HepG2 (cell line): ENCODE measurements around the gene ANO9. TPM values are rescaled to one million over a fixed set of nuclear protein-coding genes. Genes with fewer than 3 reads are reported as not detected.

Experiments used
- HOXA9 ChIP-seq: sonication (generic); formaldehyde crosslinking; IDR thresholded peaks from 2 replicates; pipeline ENCODE4 v1.8.1; 2022; ENCODE audit warnings: missing genetic modification reagents, mild to moderate bottlenecking, moderate library complexity, borderline replicate concordance
- KLF16 ChIP-seq, 2 experiments: sonication (generic) in 1 of 2; formaldehyde crosslinking in 1 of 2; IDR thresholded peaks; 2 replicates each; pipeline versions ENCODE4 v1.6.1 to v1.8.0; 2016 to 2023; ENCODE audit warnings: missing genetic modification reagents in 2 of 2, missing compliant biosample characterization in 1 of 2
- RBAK ChIP-seq: sonication (generic); formaldehyde crosslinking; IDR thresholded peaks from 2 replicates; pipeline ENCODE4 v1.5.1; 2020; ENCODE audit warnings: mild to moderate bottlenecking, missing genetic modification reagents
- SATB2 ChIP-seq: sonication (generic); formaldehyde crosslinking; IDR thresholded peaks from 2 replicates; pipeline ENCODE4 v1.5.0; 2020; ENCODE audit warnings: missing genetic modification reagents
- SIN3A ChIP-seq: IDR thresholded peaks from 2 replicates; pipeline ENCODE4 v1.6.1; 2011; ENCODE audit warnings: low read depth, mild to moderate bottlenecking, control low read depth, low read length, borderline replicate concordance
- SNRNP70 ChIP-seq: fragments of 200-400 bp; formaldehyde crosslinking; IDR thresholded peaks from 2 replicates; pipeline ENCODE4 v1.6.1; 2017; ENCODE audit warnings: mild to moderate bottlenecking, low read depth, low read length, moderate library complexity
- TEAD3 ChIP-seq: optimal IDR thresholded peaks from 2 replicates; pipeline ENCODE3; 2016; ENCODE audit warnings: borderline replicate concordance
- THAP11 ChIP-seq: IDR thresholded peaks from 2 replicates; pipeline ENCODE4 v1.6.1; 2016; ENCODE audit warnings: missing biosample characterization, missing genetic modification reagents
- ZNF331 ChIP-seq: sonication (generic); formaldehyde crosslinking; IDR thresholded peaks from 2 replicates; pipeline ENCODE4 v1.4.0; 2020; ENCODE audit warnings: missing genetic modification reagents
- ZNF33A ChIP-seq: sonication (generic); formaldehyde crosslinking; IDR thresholded peaks from 2 replicates; pipeline ENCODE4 v1.5.1; 2020; ENCODE audit warnings: missing genetic modification reagents, mild to moderate bottlenecking, moderate library complexity, borderline replicate concordance
- ZNF343 ChIP-seq: sonication (generic); formaldehyde crosslinking; IDR thresholded peaks from 2 replicates; pipeline ENCODE4 v1.4.0; 2020; ENCODE audit warnings: mild to moderate bottlenecking, missing genetic modification reagents
- ZNF713 ChIP-seq: sonication (generic); formaldehyde crosslinking; IDR thresholded peaks from 2 replicates; pipeline ENCODE4 v1.4.0; 2020; ENCODE audit warnings: mild to moderate bottlenecking, missing genetic modification reagents
- ZNF761 ChIP-seq: sonication (generic); formaldehyde crosslinking; conservative IDR thresholded peaks from 2 replicates; pipeline ENCODE4 v1.4.0; 2020; ENCODE audit warnings: mild to moderate bottlenecking, missing genetic modification reagents
- ZNF790 ChIP-seq: sonication (generic); formaldehyde crosslinking; IDR thresholded peaks from 2 replicates; pipeline ENCODE4 v1.8.0; 2022; ENCODE audit warnings: missing genetic modification reagents, mild to moderate bottlenecking, borderline replicate concordance
- polyA plus RNA-seq, 8 experiments: library from polyadenylated mRNA; depleted of rRNA in 3 of 8; stranded (reverse) in 7 of 8; unstranded in 1 of 8; fragments of >200 nt; fragmentation: Illumina TruSeq in 4 of 8; extraction: Trizol in 4 of 8; gene quantifications; 2 replicates each; pipeline versions ENCODE4 v1.2.1 to v1.2.3, GENCODE V29; 2011 to 2016; ENCODE audit warnings: low read depth in 4 of 8, missing spikeins in 1 of 8, mixed read lengths in 1 of 8; ENCODE audit not compliant: insufficient read depth in 1 of 8
- total RNA-seq, 5 experiments: library from RNA; depleted of rRNA; stranded (reverse); fragments of >200 nt; fragmentation: Illumina TruSeq; extraction: Trizol; gene quantifications; 2 replicates each; pipeline ENCODE4 v1.2.3, GENCODE V29; 2016; ENCODE audit warnings: low read depth in 1 of 5
- TF ChIP-seq, protein P1 (sequence below): IDR thresholded peaks from 2 replicates; pipeline ENCODE4 v1.6.1; 2018; ENCODE audit warnings: missing genetic modification reagents, mild to moderate bottlenecking, missing compliant biosample characterization
- TF ChIP-seq, protein P2 (sequence below): sonication (generic); formaldehyde crosslinking; IDR thresholded peaks from 2 replicates; pipeline ENCODE4 v1.9.0; 2021; ENCODE audit warnings: missing genetic modification reagents, borderline replicate concordance
- TF ChIP-seq, protein P3 (sequence below): sonication (generic); formaldehyde crosslinking; IDR thresholded peaks from 2 replicates; pipeline ENCODE4 v1.4.0; 2020; ENCODE audit warnings: missing genetic modification reagents
- TF ChIP-seq, protein P4 (sequence below): sonication (generic); formaldehyde crosslinking; IDR thresholded peaks from 2 replicates; pipeline ENCODE4 v1.5.0; 2020; ENCODE audit warnings: mild to moderate bottlenecking, missing genetic modification reagents
- TF ChIP-seq, protein P5 (sequence below): sonication (generic); formaldehyde crosslinking; IDR thresholded peaks from 2 replicates; pipeline ENCODE4 v1.8.0; 2022; ENCODE audit warnings: mild to moderate bottlenecking, missing genetic modification reagents; ENCODE audit not compliant: insufficient replicate concordance

Gene ANO9
- total and polyA plus RNA-seq, 2 of the 13 experiments (the other 11 are each of a cell fraction or from before 2014, with no cell fraction given) = 8.9 to 14.3 TPM

DNA sequence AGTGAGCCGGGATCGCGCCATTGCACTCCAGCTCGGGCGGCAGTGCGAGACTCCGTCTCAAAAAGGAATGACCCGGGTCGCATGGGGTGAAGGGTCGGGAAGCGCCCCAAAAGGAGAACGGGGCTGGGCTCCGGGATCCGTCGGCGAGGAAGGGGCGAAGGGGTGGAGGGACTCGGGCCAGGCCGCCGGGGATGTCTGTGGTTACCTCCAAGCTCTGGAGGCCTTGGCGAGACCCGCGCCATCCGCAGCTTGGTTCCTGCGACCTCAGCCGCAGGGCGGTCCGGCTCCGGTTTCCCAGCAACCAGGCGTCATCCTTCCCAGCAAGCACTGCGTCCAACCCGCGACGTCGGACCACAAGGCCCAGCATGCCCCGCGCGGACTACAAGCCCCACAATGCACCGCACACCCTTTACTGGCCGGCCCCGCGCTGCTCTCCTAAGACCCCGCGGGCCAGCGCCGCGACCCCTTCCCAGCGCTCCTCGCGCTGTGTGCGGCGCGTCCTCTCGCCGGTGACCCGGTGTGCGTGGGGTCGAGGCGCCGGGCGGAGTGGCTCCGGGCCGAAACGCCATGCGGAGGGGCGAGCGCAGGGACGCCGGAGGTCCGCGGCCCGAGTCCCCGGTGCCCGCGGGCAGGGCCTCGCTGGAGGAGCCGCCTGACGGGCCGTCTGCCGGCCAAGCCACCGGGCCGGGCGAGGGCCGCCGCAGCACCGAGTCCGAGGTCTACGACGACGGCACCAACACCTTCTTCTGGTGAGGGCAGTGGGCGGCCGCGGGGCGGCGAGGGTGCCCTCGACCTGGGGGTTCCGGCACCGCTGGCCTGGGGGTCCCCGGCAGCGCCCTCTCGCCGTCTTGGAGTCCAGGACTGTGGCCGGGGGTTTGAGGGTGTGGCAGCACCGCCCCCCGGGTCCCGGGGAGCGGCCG is 8.3 kb upstream of the ANO9 start, which contains the start of gene PTDSS2 (continued):
- TF ChIP-seq, protein P1, sequence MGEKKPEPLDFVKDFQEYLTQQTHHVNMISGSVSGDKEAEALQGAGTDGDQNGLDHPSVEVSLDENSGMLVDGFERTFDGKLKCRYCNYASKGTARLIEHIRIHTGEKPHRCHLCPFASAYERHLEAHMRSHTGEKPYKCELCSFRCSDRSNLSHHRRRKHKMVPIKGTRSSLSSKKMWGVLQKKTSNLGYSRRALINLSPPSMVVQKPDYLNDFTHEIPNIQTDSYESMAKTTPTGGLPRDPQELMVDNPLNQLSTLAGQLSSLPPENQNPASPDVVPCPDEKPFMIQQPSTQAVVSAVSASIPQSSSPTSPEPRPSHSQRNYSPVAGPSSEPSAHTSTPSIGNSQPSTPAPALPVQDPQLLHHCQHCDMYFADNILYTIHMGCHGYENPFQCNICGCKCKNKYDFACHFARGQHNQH (CRISPR knock-in tag) = peak; percentile 83
- TF ChIP-seq ZNF33A (CRISPR knock-in tag) (no peak), SATB2 (no peak), KLF16 (CRISPR knock-in tag; IDR thresholded peaks at IDR 0.05) (peak in 1 of 2 experiments; percentile 85; a peak in 2 of 4 replicates), RBAK (CRISPR knock-in tag) (no peak), ZNF343 (CRISPR knock-in tag) (peak; percentile 54; the same call in 1 of the 2 replicates), ZNF713 (CRISPR knock-in tag) (no peak), ZNF331 (CRISPR knock-in tag) (peak; percentile 67; the same call in 1 of the 2 replicates), THAP11 (CRISPR knock-in tag) (peak; percentile 100), HOXA9 (CRISPR knock-in tag) (peak; percentile 68; the same call in 1 of the 2 replicates), ZNF761 (no peak), TEAD3 (CRISPR knock-in tag) (peak; percentile 66), SIN3A (peak; percentile 89; the same call in 1 of the 2 replicates), ZNF790 (peak; percentile 50; the same call in 1 of the 2 replicates), SNRNP70 (no peak)
- TF ChIP-seq, protein P2, sequence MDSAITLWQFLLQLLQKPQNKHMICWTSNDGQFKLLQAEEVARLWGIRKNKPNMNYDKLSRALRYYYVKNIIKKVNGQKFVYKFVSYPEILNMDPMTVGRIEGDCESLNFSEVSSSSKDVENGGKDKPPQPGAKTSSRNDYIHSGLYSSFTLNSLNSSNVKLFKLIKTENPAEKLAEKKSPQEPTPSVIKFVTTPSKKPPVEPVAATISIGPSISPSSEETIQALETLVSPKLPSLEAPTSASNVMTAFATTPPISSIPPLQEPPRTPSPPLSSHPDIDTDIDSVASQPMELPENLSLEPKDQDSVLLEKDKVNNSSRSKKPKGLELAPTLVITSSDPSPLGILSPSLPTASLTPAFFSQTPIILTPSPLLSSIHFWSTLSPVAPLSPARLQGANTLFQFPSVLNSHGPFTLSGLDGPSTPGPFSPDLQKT (CRISPR knock-in tag) = peak; percentile 51; the same call in 1 of the 2 replicates
- TF ChIP-seq, protein P3, sequence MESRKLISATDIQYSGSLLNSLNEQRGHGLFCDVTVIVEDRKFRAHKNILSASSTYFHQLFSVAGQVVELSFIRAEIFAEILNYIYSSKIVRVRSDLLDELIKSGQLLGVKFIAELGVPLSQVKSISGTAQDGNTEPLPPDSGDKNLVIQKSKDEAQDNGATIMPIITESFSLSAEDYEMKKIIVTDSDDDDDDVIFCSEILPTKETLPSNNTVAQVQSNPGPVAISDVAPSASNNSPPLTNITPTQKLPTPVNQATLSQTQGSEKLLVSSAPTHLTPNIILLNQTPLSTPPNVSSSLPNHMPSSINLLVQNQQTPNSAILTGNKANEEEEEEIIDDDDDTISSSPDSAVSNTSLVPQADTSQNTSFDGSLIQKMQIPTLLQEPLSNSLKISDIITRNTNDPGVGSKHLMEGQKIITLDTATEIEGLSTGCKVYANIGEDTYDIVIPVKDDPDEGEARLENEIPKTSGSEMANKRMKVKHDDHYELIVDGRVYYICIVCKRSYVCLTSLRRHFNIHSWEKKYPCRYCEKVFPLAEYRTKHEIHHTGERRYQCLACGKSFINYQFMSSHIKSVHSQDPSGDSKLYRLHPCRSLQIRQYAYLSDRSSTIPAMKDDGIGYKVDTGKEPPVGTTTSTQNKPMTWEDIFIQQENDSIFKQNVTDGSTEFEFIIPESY (CRISPR knock-in tag) = peak; percentile 62
- TF ChIP-seq, protein P4, sequence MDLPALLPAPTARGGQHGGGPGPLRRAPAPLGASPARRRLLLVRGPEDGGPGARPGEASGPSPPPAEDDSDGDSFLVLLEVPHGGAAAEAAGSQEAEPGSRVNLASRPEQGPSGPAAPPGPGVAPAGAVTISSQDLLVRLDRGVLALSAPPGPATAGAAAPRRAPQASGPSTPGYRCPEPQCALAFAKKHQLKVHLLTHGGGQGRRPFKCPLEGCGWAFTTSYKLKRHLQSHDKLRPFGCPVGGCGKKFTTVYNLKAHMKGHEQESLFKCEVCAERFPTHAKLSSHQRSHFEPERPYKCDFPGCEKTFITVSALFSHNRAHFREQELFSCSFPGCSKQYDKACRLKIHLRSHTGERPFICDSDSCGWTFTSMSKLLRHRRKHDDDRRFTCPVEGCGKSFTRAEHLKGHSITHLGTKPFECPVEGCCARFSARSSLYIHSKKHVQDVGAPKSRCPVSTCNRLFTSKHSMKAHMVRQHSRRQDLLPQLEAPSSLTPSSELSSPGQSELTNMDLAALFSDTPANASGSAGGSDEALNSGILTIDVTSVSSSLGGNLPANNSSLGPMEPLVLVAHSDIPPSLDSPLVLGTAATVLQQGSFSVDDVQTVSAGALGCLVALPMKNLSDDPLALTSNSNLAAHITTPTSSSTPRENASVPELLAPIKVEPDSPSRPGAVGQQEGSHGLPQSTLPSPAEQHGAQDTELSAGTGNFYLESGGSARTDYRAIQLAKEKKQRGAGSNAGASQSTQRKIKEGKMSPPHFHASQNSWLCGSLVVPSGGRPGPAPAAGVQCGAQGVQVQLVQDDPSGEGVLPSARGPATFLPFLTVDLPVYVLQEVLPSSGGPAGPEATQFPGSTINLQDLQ (CRISPR knock-in tag) = 0 out of 2 replicates have a peak, but pooled peaks have one; percentile 6
- TF ChIP-seq, protein P5, sequence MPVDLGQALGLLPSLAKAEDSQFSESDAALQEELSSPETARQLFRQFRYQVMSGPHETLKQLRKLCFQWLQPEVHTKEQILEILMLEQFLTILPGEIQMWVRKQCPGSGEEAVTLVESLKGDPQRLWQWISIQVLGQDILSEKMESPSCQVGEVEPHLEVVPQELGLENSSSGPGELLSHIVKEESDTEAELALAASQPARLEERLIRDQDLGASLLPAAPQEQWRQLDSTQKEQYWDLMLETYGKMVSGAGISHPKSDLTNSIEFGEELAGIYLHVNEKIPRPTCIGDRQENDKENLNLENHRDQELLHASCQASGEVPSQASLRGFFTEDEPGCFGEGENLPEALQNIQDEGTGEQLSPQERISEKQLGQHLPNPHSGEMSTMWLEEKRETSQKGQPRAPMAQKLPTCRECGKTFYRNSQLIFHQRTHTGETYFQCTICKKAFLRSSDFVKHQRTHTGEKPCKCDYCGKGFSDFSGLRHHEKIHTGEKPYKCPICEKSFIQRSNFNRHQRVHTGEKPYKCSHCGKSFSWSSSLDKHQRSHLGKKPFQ (CRISPR knock-in tag) = peak; percentile 31
